Embryonic facial prominence (tissue), 1 donor: ENCODE data around the gene KANSL1L.
"Not testable (repeated sequence)": the region's sequence is repeated elsewhere in the genome, so short reads cannot be mapped to it uniquely, and the experiment has no call there.

Experiments
- DNase-seq: peaks from one replicate; pipeline ENCODE4 v3.0.0-alpha.2; 2016; ENCODE audit errors: extremely low spot score

KANSL1L gene, protein sequence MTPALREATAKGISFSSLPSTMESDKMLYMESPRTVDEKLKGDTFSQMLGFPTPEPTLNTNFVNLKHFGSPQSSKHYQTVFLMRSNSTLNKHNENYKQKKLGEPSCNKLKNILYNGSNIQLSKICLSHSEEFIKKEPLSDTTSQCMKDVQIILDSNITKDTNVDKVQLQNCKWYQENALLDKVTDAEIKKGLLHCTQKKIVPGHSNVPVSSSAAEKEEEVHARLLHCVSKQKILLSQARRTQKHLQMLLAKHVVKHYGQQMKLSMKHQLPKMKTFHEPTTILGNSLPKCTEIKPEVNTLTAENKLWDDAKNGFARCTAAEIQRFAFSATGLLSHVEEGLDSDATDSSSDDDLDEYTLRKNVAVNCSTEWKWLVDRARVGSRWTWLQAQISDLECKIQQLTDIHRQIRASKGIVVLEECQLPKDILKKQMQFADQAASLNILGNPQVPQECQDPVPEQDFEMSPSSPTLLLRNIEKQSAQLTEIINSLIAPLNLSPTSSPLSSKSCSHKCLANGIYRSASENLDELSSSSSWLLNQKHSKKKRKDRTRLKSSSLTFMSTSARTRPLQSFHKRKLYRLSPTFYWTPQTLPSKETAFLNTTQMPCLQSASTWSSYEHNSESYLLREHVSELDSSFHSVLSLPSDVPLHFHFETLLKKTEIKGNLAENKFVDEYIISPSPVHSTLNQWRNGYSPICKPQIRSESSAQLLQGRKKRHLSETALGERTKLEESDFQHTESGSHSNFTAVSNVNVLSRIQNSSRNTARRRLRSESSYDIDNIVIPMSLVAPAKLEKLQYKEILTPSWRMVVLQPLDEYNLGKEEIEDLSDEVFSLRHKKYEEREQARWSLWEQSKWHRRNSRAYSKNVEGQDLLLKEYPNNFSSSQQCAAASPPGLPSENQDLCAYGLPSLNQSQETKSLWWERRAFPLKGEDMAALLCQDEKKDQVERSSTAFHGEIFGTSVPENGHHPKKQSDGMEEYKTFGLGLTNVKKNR

DNA sequence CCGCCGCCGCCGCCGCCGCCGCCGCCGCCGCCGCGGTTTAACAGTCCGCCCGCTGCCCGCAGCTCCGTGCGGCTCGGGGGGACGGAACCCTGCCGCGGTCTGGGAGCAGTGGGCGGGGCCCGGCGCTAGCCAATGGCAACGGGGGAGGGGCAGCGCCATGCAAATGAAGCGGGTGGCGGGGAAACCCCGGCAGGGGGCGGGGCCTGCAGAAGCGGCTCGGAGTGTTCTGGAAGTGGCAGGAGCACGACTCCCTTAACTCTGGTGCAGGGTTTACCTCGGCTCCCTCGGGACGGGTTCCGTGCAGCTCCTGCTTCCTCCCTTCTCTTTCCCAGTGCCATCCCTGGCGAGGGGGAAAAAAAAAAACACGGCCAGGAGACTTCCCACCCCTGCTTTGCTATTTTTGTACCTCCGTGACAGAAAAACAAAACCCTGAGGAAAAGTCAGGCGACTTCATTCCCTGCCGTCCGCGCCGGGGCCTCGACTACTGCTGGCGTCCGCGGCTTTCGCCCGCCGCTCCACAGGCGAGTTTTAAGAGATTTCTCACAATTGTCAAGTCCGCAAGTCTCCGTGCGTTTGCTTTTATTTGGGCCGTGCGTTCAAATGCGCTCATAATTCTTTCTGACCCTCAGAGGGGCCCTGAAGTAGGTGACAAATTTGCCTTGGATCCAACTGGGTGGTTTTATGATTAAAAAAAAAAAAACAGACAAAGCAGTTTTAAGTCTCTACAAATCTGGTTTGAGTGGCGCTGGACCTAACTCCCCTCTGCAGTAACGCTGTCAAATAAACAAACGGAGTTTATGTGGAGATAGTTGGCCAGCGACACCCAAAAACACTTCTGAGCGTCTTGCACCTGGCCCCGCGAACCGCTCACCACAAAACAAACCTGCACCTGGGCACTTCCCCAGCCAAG lies at the start of gene KANSL1L:
Gene KANSL1L, minus strand, starts transcription at position 101 of the 910 bp plus-strand sequence. CDS start 16,827 bp downstream, outside the sequence.
- DNase-seq, result peak; percentile 95

DNA sequence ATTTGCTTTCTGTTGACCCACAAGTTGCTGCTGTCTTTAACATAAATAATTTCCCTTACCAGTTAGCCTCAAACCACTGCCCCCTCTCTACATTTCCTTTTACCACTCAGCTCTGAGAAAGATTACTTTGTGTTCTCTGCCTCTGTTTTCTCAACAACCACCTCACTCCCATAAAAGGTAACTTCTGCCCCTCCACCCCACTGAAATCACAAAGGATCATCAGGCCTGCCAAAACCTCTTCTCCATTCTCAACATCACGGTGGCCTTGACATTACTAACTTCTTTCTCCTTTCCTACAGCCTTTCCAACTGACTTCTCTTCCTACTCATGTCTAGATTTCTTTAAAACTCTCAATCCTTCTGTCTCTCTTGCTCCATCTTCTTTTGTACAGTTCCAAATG lies 43.9 kb upstream of the KANSL1L start:
- DNase-seq, result no peak

GRCh38 chr2:210210185-210210584 lies 39.0 kb upstream of the KANSL1L start:
- DNase-seq, result no peak

- DNase-seq, result no peak
These were observed 36.7 kb upstream of the KANSL1L start for GRCh38 chr2:210207929-210208328.

DNA sequence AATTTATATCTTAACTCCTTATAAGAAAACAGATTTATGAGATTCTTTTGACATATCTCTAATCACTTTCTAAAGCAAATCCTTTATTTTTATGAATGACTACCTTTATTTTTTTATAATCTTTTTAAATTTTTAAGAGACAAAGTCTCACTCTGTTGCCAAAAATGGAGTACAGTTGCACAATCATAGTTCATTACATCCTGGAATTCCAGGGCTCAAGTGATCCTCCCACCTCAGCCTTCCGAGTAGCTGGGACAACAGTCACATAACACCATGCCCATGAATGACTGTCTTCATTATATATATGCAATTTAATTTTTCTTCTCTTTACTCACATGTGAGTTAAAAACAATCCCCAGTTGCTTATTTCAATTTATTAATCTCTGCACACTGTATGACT lies 32.3 kb upstream of the KANSL1L start:
- no peak for DNase-seq

- no peak for DNase-seq
These were observed 31.9 kb upstream of the KANSL1L start for GRCh38 chr2:210203147-210203546.

- DNase-seq, result no peak
These were observed 28.6 kb upstream of the KANSL1L start for GRCh38 chr2:210199854-210200253.

DNA sequence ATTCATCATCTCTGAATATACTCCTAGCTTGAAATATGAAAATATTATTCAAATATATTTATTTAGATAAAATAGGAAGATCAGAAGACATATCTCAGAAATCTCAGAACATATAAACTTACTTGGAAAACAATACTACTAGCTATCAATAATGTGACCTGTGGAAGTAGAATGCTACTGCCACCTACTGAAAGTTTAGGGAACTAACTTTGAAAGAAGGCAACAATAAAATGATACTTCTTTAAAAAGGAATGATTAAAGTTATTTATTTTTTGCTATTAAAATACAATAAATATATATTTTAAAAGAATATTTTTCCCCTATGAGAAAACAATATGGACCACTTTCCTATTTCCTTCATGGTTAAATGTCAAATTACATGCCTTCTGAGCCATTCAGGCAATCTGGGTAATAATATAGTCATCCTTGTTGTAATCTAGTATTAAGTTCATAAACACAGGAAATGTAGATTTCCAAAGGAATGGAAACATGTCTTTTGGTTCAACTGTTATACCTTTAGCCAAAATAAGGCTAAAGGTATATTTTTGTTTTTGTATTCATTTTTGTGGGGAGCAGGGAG lies 28.1 kb upstream of the KANSL1L start:
- peak; percentile 13 for DNase-seq

DNA sequence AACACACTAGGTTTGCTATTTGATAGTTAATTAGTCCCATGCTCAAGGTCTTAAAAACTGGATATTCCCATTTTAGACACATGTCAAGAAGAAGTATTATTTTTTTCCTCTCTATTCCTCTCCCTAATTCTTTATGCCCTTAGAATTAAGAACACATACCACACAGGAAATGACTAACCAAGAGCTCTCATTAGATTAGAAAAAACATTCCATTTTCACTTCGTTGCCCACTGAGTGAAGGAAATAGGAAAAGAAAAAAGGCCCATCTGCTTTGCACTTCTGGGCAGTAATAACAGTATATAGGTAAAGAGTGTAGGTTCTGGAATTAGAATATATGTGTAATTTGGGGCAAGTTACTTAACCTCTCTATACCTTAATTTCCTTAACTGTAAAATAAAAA lies 27.1 kb upstream of the KANSL1L start:
- DNase-seq, result no peak

DNA sequence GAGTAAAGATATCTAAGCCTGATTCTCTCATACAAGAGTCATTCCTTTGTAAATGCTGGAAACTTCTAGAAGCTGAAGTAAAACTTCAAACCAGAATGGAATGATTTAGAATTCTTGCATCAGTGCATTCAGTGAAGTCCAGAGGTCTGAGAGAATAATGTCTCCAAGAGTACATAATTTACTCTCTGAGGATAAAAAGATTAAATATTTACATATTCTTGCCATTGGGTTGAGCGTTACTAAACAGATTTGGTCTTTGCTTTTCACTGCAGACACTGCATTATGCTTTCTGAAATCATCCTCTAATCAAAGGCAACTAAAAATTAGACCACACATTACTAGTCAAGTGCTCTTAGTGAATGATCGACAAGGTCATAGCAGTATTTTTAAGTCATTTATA lies 26.5 kb upstream of the KANSL1L start:
- DNase-seq, result no peak

DNA sequence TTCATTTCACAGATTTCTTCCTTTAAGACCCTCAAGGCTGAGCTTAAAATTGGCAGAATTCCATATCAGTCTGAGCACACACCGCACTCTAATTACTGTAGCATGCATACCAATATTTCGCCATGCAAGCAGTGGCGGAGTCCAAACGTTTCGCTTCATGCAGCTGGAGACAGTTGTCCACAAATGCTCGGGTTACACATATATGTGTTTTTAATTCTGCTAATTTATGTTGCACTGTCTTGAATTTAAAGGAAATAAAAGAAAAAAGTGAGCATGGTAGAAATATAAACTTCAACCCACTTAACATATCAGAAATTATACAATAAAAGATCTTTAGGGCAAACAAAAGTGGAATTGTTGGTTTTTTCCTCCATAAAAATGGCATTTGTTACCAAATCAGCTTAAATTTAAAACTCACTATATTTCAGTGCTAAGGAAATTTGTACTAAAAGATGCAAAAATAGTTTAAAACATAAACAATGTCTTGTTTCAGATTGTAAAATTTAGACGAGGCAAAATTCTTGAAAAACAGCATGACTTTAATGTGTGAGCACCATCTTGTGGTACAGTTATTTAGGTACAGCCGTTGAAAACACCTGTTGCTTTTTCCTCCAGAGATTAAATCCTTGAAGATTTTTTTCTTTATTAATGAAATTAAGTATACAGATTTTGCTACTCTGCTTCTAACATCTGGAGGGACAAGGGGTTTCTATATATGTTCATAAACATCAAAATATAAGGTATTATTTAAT lies 24.1 kb upstream of the KANSL1L start:
- DNase-seq, result peak; percentile 53

- DNase-seq, result no peak
These were observed 19.1 kb upstream of the KANSL1L start for GRCh38 chr2:210190345-210190744.

GRCh38 chr2:210189452-210190138 lies 18.4 kb upstream of the KANSL1L start:
- DNase-seq, result no peak

GRCh38 chr2:210188755-210189154 lies 17.5 kb upstream of the KANSL1L start:
- no peak for DNase-seq

DNA sequence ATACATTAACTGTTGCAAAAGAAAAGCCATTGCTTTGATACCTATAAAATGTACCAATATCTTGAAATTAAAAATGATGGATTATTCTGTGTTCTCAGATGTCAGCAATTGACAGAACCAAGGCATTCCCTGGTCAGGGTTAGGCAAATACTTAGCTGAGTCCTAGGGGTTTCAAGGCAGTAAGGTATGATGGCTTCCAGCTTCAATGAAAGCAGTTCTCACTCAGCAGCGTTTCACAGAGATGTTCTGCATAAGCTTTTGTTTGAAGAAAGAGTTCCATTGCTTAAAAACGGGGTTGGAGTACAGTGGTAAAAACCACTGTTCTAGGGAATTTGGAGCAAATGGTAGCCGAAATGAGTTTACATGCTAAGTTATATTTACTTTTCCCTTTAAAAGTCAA lies 17.0 kb upstream of the KANSL1L start:
- DNase-seq, result no peak

GRCh38 chr2:210183936-210184335 lies 12.7 kb upstream of the KANSL1L start:
- not testable (repeated sequence) for DNase-seq

- not testable (repeated sequence) for DNase-seq
These were observed 10.4 kb upstream of the KANSL1L start for GRCh38 chr2:210181606-210182088.

DNA sequence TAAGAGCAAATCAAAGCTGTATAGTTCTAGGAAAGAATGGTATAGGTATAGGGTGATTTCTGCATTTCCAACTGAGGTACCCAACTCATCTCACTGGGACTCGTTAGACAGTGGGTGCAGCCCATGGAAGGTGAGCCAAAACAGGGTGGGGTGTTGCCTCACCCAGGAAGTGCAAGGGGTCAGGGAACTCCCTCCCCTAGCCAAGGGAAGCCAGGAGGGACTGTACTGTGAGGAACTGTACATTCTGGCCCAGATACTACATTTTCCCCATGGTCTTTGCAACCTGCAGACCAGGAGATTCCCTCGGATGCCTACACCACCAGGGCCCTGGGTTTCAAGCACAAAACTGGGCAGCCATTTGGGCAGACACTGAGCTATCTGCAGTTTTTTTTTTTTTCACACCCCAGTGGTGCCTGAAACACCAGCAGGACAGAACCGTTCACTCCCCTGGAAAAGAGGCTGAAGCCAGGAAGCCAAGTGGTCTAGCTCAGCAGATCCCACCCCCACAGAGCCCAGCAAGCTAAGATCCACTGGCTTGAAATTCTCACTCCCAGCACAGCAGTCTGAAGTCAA lies 9.9 kb upstream of the KANSL1L start:
- DNase-seq, result not testable (repeated sequence)

DNA sequence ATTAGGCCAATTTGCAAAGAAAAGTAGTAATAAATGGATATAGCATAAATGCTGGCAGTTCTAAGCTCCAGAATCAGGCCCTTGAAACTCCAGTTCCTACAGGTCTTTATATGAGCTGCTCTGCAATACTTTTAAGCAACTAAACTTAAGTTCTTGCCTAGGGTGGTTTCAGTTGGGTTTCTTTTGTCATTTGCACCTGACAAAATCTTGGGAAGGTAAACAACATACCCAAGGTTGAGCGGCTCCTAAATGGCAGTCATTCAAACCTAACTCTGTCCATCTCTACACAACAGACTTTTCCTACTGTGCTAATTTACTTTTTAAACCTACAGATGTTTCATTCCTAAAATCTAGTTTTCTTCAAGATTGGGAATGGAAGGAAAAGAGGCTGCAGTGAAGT lies 9.3 kb upstream of the KANSL1L start:
- DNase-seq, result no peak
